Measurements from ENCODE around the gene TMEM37. TPM values are rescaled to one million over a fixed set of nuclear protein-coding genes. Genes with fewer than 3 reads are reported as not detected.
A peak's percentile ranks its signal among the peaks of the same experiment; 100 is the strongest.

TMEM37 gene
- total RNA-seq, 2 donors from 2014 or later, result 19.1 to 22.1 TPM

DNA sequence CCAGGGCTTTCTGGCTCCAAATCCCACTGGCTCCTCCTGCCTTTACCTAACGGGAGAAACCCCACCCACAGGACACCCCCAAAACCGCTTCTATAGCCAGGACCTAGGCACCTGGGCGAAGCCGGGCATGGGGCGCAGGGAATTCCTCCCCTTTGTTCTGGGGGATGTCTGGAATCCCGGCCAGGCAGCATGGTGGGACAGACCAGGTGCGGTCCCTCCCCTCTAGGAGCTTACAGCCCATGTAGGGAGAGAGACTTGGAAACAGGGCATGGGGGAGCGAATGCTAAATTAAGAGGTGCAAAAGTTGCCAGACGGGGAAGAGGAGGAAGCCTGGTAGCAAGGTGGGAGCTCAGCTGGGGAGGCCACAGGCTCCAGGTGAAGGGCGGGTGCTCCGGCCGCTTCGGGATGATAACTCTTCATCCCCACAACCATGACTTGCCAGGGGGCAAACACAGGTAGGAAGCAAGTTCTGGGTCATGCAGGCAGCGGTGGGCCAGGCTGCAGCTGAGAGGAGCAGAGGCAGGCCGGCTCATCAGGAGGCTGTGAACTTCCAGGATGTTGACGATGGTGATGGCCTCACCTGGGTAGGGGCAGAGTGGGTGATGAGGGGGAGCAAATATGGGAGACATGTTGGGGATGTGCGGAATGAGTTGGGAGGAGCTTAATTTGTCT is 1.3 kb downstream of the TMEM37 start:
- Histone ChIP-seq H3K4me1 (peaks cover 59% of the 10 kb centered on the region), H3K4me3 (no peak overlapping the region), H3K36me3 (replicated peaks in 1 of 2; ENCODE audit: insufficient read depth in 1 of 2, low read depth in 2 of 2) (no peaks in the 10 kb centered on the region), H3K27me3 (no peaks in the 10 kb centered on the region), H3K27ac (peak overlapping the region; percentile 55 to 84 (median 82)), H3K9me3 (no peaks in the 10 kb centered on the region)
- DNase-seq (no peak), ATAC-seq (no peak)
- intact Hi-C loops (cut with DNase I), result no loop called here
- no peak for TF ChIP-seq POLR2A (IDR thresholded peaks at IDR 0.05)
- TF ChIP-seq, protein P1, sequence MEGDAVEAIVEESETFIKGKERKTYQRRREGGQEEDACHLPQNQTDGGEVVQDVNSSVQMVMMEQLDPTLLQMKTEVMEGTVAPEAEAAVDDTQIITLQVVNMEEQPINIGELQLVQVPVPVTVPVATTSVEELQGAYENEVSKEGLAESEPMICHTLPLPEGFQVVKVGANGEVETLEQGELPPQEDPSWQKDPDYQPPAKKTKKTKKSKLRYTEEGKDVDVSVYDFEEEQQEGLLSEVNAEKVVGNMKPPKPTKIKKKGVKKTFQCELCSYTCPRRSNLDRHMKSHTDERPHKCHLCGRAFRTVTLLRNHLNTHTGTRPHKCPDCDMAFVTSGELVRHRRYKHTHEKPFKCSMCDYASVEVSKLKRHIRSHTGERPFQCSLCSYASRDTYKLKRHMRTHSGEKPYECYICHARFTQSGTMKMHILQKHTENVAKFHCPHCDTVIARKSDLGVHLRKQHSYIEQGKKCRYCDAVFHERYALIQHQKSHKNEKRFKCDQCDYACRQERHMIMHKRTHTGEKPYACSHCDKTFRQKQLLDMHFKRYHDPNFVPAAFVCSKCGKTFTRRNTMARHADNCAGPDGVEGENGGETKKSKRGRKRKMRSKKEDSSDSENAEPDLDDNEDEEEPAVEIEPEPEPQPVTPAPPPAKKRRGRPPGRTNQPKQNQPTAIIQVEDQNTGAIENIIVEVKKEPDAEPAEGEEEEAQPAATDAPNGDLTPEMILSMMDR (IDR thresholded peaks at IDR 0.05), result no peak
- WGBS, 2 donors, result 85 to 91% methylated on average over 17 of the region's 17 CpGs

DNA sequence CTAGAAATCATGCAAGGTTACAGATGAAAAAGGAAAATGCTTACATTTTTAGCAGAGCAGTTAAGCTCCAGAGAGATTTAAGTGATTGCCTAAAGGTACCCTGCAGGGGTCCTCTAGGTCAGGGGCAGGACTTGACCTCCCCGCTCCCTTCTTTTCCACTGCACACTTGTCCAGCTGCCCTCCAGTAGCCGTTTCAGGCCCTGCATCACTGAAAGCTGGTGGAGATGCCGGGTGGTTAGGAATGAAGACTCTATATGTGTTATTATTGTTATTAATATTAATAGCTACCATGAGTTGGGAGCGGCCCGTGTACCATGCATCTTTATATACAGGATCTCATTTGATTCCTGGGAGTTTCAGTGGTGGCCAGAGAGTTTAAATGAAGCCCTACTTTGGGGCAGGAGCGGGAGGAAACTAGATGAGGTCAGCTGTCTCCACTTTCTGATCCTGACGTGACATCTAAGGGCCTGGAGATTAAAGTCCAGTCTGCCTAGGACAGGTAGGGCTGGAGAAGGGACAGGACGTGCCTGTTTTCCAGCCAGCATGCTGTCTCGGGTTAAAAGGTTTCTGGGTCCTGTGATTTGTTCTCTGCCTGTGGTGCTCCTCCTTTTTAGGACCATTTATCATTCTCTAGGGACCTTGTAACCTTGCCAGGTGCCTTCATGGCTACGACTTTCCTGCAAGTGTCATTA is 2.1 kb downstream of the TMEM37 start:
- no peaks in the 10 kb centered on the region for H3K36me3 ChIP-seq (replicated peaks in 1 of 2; ENCODE audit: insufficient read depth in 1 of 2, low read depth in 2 of 2)
- intact Hi-C loops (cut with DNase I), result no loop called here
- no peaks in the 10 kb centered on the region for H3K27me3 ChIP-seq
- WGBS, 2 donors, result 53 to 56% methylated on average over 10 of the region's 10 CpGs
- H3K9me3 ChIP-seq, result no peaks in the 10 kb centered on the region
- peak in 3 of 4 donors; percentile 49 to 54 (median 52) for DNase-seq
- TF ChIP-seq POLR2A (IDR thresholded peaks at IDR 0.05), result no peak
- TF ChIP-seq, protein P1 (IDR thresholded peaks at IDR 0.05), result no peak
- peak overlapping the region; percentile 32 to 84 (median 82) for H3K27ac ChIP-seq
- ATAC-seq, result peak; percentile 12
- no peak overlapping the region for H3K4me3 ChIP-seq
- peaks cover 67% of the 10 kb centered on the region for H3K4me1 ChIP-seq

DNA sequence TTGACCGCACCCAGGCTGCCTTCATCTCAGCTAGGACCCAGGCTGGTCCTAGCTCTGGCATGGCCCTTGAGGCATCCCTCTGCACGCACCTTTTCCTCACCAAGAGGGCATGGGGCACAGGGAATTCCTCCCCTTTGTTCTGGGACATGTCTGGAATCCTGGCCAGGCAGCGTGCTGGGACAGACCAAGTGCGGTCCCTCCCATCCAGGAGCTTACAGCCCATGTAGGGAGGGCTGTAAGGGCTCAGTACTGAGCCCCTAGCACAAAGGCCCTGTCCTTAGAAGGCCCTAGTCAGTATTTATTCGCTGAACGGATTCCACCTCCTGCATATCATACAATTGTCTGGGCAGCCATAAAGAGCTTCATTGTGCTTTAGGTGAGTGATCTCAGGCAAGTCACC is 3.0 kb downstream of the TMEM37 start:
- WGBS, 2 donors, result 70 to 77% methylated on average over 6 of the region's 6 CpGs
- Histone ChIP-seq H3K27me3 (no peaks in the 10 kb centered on the region), H3K36me3 (replicated peaks in 1 of 2; ENCODE audit: insufficient read depth in 1 of 2, low read depth in 2 of 2) (no peaks in the 10 kb centered on the region), H3K9me3 (no peaks in the 10 kb centered on the region), H3K4me1 (peaks cover 72% of the 10 kb centered on the region), H3K4me3 (no peak overlapping the region), H3K27ac (peak overlapping the region in 3 of 4 donors; percentile 81 to 84 (median 83))
- no peak for DNase-seq
- no peak for ATAC-seq
- no peak for TF ChIP-seq POLR2A (IDR thresholded peaks at IDR 0.05)
- TF ChIP-seq, protein P1 (IDR thresholded peaks at IDR 0.05), result no peak
- intact Hi-C loops (cut with DNase I), result no loop called here

DNA sequence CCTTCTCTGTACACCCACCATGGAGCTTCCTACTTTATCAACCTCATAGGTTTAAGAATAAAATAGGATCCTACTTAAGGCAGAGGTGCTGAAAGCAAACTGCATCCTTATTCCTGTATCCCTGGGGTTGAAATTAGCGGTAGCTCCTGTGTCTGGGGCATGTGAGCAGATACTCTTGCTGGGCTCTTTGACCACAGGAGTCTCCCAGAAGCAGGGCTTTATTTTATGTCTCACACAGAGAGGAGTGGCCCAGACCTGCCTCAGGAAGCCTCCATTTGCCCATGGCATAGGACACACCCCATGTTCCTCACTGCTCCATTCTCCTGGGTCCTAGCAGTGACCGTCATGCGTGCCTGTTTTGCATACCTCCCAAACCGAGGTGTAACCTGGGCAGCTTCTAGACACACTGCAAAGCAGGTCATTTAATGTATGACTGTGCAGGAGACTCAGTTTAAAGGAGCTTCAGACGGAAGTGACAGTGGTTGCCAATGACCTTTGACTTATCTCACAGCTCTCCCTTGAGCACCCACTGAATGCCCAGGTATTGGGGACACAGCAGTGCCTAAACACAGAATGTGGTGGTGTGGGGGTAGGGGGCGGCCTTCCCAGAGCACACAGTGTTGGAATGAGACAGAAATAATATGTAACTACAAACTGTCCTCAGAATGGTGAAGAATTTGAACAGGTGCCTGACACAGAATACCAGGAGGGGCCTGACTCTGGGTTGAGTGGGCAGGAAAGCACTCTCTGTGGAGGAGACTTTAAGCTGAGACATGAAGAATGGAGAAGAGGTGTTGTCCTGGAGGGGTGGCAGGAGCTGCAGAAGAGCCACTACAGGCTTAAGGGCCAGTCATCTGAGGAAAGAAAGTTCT is 3.7 kb downstream of the TMEM37 start:
- ATAC-seq, result no peak

More for the DNA sequence above, 3.7 kb downstream of the TMEM37 start:
- H3K9me3 ChIP-seq, result no peaks in the 10 kb centered on the region
- H3K27ac ChIP-seq, result peak overlapping the region in 3 of 4 donors; percentile 81 to 84 (median 83)
- peaks cover 76% of the 10 kb centered on the region for H3K4me1 ChIP-seq
- 56 to 75% methylated on average over 6 of the region's 6 CpGs for WGBS, 2 donors
- TF ChIP-seq POLR2A (IDR thresholded peaks at IDR 0.05), result peak in 1 of 3 donors; percentile 13
- TF ChIP-seq, protein P1 (IDR thresholded peaks at IDR 0.05), result no peak
- H3K4me3 ChIP-seq, result no peak overlapping the region
- intact Hi-C loops (cut with DNase I), result no loop called here
- no peaks in the 10 kb centered on the region for H3K27me3 ChIP-seq
- no peak for DNase-seq
- H3K36me3 ChIP-seq (replicated peaks in 1 of 2; ENCODE audit: insufficient read depth in 1 of 2, low read depth in 2 of 2), result no peaks in the 10 kb centered on the region
